Upper lobe of right lung (tissue), 1 donor: ENCODE results near the gene RASGRP3. TPM values are rescaled to one million over a fixed set of nuclear protein-coding genes. Genes with fewer than 3 reads are reported as not detected.

Experiments
- ATAC-seq: fragments of 200-7000 bp; cut with Tn5 transposase; one replicate; pipeline ENCODE4 v1.9.1; 2020; ENCODE audit warnings: mild to moderate bottlenecking, moderate library complexity
- DNase-seq: peaks from one replicate; pipeline ENCODE4 v3.0.0-alpha.2; 2020
- H3K27ac ChIP-seq: fragments of 200-600 bp; one replicate; pipeline ENCODE4 v1.8.0; 2022
- H3K27me3 ChIP-seq: fragments of 200-600 bp; one replicate; pipeline ENCODE4 v1.8.0; 2022; ENCODE audit warnings: mild to moderate bottlenecking
- H3K36me3 ChIP-seq: fragments of 200-600 bp; one replicate; pipeline ENCODE4 v1.8.0; 2022
- H3K4me1 ChIP-seq: fragments of 200-600 bp; one replicate; pipeline ENCODE4 v1.8.0; 2022
- H3K4me3 ChIP-seq: fragments of 200-600 bp; one replicate; pipeline ENCODE4 v1.8.0; 2022; ENCODE audit warnings: mild to moderate bottlenecking
- H3K9me3 ChIP-seq: fragments of 200-600 bp; one replicate; pipeline ENCODE4 v1.8.0; 2022
- CTCF ChIP-seq: fragments of 200-600 bp; IDR thresholded peaks from one replicate; pipeline ENCODE4 v1.8.0; 2022; ENCODE audit warnings: antibody characterized with exemption
- intact Hi-C: fragments of 100-400 bp; cut with DNase I; formaldehyde crosslinking; loops from one replicate; pipeline ENCODE4 v1.11.0; 2022
- total RNA-seq: library from RNA; stranded (reverse); fragmentation: NEBNext Ultra II Directional; extraction: Animal tissue kit (Norgen Biotek cat#: 25700); gene quantifications from one replicate; pipeline ENCODE4 v1.2.1, GENCODE V29; 2021
- donor health status: DM: no; HTN: yes; CAD: no; lungs with severe emphysema.

The RASGRP3 gene
- total RNA-seq, 1 donor from 2014 or later = 13.6 TPM

DNA sequence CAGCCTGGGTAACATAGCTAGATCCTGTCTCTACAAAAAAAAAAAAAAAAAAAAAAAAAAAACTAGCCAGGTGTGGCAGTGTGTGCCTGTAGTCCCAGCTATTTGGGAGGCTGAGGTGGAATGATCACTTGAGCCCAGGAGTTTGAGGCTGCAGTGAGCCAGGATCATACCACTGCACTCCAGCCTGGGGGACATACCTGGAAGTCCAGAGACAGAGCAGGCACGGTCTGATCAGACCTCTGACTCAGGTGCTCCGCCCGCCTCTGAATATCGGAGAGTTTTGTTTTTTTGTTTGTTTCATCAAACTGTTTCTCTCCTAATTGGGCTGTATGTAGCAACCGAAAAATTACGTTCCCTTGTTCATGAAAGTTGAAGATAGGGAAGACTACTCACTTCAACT lies 49.2 kb downstream of the RASGRP3 start:
- Histone ChIP-seq H3K36me3 (no peaks in the 10 kb centered on the region), H3K9me3 (no peaks in the 10 kb centered on the region), H3K27ac (no peak overlapping the region), H3K4me1 (no peaks in the 10 kb centered on the region), H3K4me3 (no peak overlapping the region), H3K27me3 (no peaks in the 10 kb centered on the region)
- no peak for DNase-seq
- ATAC-seq = no peak
- intact Hi-C loops = no loop called here
- no peak for TF ChIP-seq CTCF

DNA sequence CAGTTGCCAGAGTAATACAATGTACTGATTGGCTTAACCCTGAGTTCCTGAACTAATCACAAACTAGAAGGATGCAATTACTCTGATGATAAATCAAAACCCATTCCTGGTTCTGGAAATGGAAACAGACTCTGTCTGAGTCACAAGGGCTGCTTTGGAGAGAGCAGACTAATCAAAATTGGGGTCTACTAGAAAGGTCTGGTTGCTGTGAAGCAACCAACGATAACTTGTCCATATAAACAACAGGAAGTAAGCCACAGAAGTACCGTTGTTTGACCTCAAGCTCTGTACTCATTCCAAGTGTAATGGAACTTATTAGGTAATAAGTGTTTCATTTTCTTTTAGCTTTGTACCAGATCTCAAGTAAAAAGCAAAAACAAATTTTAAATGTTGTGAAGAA lies 49.7 kb downstream of the RASGRP3 start:
- no peak for TF ChIP-seq CTCF
- DNase-seq (no peak), ATAC-seq (no peak)
- Histone ChIP-seq H3K4me3 (no peak overlapping the region), H3K27ac (no peak overlapping the region), H3K9me3 (no peaks in the 10 kb centered on the region), H3K36me3 (no peaks in the 10 kb centered on the region), H3K4me1 (no peaks in the 10 kb centered on the region), H3K27me3 (no peaks in the 10 kb centered on the region)
- intact Hi-C loops = no loop called here

DNA sequence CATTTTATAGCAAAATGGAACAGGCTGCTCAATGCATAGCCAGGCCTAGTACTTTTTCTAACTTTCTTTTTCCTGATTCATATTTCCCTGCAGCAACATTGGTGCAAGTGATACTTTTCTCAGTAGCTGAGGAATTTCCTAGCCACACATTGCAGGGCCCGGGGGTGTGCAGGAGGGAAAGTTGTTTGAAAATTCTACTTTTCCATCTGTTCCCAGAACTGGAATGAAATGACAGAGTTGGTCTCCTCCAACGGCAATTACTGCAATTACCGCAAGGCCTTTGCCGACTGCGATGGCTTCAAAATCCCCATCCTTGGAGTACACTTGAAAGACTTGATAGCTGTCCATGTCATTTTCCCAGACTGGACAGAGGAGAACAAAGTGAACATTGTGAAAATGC lies 50.5 kb downstream of the RASGRP3 start:
- no peak overlapping the region for H3K4me3 ChIP-seq
- H3K27me3 ChIP-seq = no peaks in the 10 kb centered on the region
- TF ChIP-seq CTCF = no peak
- no peak for ATAC-seq
- intact Hi-C loops = no loop called here
- no peak overlapping the region for H3K27ac ChIP-seq
- no peak for DNase-seq
- H3K9me3 ChIP-seq = no peaks in the 10 kb centered on the region
- H3K36me3 ChIP-seq = no peaks in the 10 kb centered on the region
- no peaks in the 10 kb centered on the region for H3K4me1 ChIP-seq

DNA sequence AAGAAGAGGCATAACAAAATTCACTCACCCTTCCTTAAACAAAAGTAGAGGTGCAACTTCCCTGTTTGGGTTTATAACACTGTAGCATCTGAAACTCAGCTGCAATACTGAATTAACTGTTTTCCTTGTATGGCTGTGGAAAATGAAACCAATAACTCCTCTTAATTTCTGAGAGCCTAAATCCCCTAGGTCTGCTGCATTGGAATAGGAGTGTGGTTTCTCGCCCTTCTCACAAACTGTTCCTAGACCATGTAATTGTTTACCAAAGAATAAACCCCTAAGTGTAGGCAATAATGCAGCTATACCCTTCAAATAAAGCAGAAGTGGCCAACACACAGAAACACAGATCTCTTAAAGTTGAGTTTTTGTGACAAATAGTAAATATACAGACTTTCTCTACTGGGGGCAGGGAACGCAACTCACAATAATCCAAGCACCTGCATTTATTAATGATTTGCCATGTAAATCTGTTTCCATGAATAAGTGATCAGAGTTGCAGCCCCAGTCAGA lies 52.0 kb downstream of the RASGRP3 start:
- H3K27me3 ChIP-seq = no peaks in the 10 kb centered on the region
- no peak overlapping the region for H3K4me3 ChIP-seq
- intact Hi-C loops = no loop called here
- DNase-seq (no peak), ATAC-seq (no peak)
- H3K27ac ChIP-seq = no peak overlapping the region
- H3K4me1 ChIP-seq = no peaks in the 10 kb centered on the region
- H3K9me3 ChIP-seq = no peaks in the 10 kb centered on the region
- no peak for TF ChIP-seq CTCF
- no peaks in the 10 kb centered on the region for H3K36me3 ChIP-seq

DNA sequence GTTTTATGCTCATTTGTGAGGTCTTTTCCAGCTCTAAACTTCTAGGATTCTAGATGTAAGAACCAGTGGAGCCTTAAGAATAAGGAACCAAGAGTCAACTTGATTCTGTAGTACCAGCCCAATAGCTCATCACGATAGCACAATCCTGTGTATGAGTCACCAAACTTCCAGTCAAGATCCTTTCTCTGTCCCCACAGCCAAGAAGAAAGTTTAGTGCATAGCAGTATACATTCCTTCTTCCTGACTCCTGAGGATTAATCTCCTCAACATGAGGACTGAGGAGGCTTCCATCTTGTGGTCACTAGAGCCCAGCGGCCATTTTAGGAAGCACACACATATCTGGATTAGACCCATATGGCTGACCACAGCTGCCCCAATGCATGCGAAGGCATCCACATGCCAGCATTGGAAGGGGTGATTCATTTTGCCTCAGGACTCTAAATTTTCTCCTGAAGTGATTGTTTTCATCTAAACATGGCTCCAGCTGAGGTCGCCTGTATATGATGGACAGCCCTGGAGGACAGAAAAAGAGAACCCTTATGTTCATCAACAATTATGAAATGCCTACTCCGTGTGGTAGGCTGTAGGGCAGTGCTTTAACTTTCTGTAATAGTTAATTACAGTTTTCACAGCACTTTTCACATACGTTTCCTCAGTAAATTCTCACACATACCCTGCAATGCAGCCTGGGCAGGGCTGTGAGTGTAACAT lies 53.5 kb downstream of the RASGRP3 start:
- H3K36me3 ChIP-seq = no peaks in the 10 kb centered on the region
- no peak for DNase-seq
- ATAC-seq = no peak
- H3K4me1 ChIP-seq = no peaks in the 10 kb centered on the region
- intact Hi-C loops = no loop called here
- no peaks in the 10 kb centered on the region for H3K27me3 ChIP-seq
- no peak for TF ChIP-seq CTCF
- no peak overlapping the region for H3K4me3 ChIP-seq
- H3K9me3 ChIP-seq = no peaks in the 10 kb centered on the region
- H3K27ac ChIP-seq = no peak overlapping the region
